Activated T-cell treated with anti-CD3 and anti-CD28 coated beads, Interleukin-2, amount 50 U/mL, for 72 hours (primary cell): Measurements from ENCODE around the gene NFKBIZ. TPM values are rescaled to one million over a fixed set of nuclear protein-coding genes. Genes with fewer than 3 reads are reported as not detected.
A peak's percentile ranks its signal among the peaks of the same experiment; 100 is the strongest.

Experiments
- ATAC-seq, 2 donors: fragments of 150-1000 bp; cut with Tn5 transposase; replicated peaks in 1 of 2; 2 replicates each; pipeline ENCODE4 v1.10.0; 2021; ENCODE audit warnings: moderate library complexity in 2 of 2, mild to moderate bottlenecking in 1 of 2
- DNase-seq, 2 donors: peaks; one replicate each; pipeline ENCODE4 v3.0.0; 2021 to 2022; ENCODE audit warnings: mixed read lengths in 1 of 2
- H3K27ac Mint-ChIP-seq: one replicate; pipeline ENCODE4 v1.8.0; 2022; ENCODE audit warnings: mild to moderate bottlenecking, moderate library complexity, mixed read lengths
- H3K27me3 Mint-ChIP-seq: one replicate; pipeline ENCODE4 v1.8.0; 2022; ENCODE audit warnings: low read depth, mixed read lengths
- H3K36me3 Mint-ChIP-seq, 2 donors: one replicate each; pipeline ENCODE4 v1.8.0; 2022; ENCODE audit warnings: mixed read lengths in 2 of 2, mild to moderate bottlenecking in 1 of 2; ENCODE audit not compliant: insufficient read depth in 2 of 2
- H3K4me1 Mint-ChIP-seq: one replicate; pipeline ENCODE4 v1.8.0; 2022; ENCODE audit warnings: low read depth, mixed read lengths
- H3K4me3 Mint-ChIP-seq, 2 donors: one replicate each; pipeline ENCODE4 v1.8.0; 2022; ENCODE audit warnings: mild to moderate bottlenecking in 2 of 2, mixed read lengths in 2 of 2, moderate library complexity in 2 of 2
- H3K9me3 Mint-ChIP-seq, 2 donors: one replicate each; pipeline ENCODE4 v1.8.0; 2022; ENCODE audit warnings: mixed read lengths in 2 of 2
- total RNA-seq, 2 donors: library from RNA; stranded (reverse); gene quantifications; one replicate each; pipeline ENCODE4 v1.2.3, GENCODE V29; 2022

The NFKBIZ gene
- 100 to 1,000 TPM; 116 to 208 TPM for total RNA-seq

DNA sequence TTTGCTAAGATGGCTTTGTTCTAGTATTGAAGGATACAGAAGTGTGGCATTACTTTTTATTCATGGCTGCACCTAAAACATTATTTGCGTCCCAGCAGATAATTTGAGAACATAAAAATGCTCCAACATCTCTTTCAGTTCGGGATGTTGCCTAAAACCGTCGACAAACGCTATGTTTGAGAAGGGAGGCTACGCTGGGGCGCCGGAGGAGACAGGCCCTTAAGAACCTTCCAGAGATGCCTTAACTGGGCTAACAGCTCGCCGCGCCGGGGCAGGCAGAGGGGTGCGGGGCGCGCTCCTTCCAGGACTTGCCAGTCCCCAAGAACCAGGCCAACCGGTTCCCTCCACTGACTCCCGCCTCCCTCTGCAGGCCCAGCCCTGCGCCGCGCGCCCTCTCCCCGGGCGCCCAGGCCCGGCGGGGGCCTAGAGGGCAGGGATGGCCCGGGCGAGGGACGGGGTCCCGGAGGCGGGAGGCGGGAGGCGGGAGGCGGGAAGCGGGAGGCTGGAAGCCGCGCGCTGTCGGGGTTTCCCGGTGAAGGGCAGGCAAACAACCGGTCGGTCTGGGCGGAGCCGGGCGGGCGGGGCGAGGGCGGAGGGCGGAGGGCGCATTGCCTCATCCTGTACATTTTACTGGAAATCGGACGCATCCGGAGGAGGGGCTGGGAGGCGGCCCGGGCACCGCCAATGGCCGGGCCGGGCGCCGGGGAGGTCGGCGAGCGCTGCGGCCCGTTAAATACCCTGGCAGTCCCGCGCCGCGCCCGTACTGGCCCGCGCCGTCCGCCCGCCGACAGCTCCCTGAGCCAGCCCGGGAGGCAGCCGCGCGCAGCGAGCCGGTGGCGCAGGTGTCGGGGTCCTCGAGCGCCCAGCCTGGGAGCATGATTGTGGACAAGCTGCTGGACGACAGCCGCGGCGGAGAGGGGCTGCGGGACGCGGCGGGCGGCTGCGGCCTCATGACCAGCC lies at the start of gene NFKBIZ:
Gene NFKBIZ, plus strand, starts transcription at position 761 of the 960 bp plus-strand sequence. Its CDS starts 115 bp downstream, at position 876.
- Mint-ChIP-seq H3K27ac (peak within 1 kb of the TSS; percentile 100), H3K9me3 (no peaks in the 10 kb centered on the region), H3K27me3 (no peaks in the 10 kb centered on the region), H3K36me3 (peaks cover 36 to 40% of the 10 kb centered on the region in 2 donors), H3K4me1 (peaks cover 41% of the 10 kb centered on the region), H3K4me3 (peak within 1 kb of the TSS; percentile 92 to 98)
- DNase-seq (peak; percentile 95 to 96), ATAC-seq (peak; percentile 72 to 74)

GRCh38 chr3:101801174-101801573 lies 48.1 kb upstream of the NFKBIZ start:
- peaks cover 0 to 2% of the 10 kb centered on the region in 2 donors for H3K9me3 Mint-ChIP-seq
- no peaks in the 10 kb centered on the region for H3K27me3 Mint-ChIP-seq
- peaks cover 12 to 29% of the 10 kb centered on the region in 2 donors for H3K36me3 Mint-ChIP-seq
- no peak for DNase-seq
- no peak for ATAC-seq
- H3K27ac Mint-ChIP-seq: no peak overlapping the region
- no peak overlapping the region for H3K4me3 Mint-ChIP-seq
- peaks cover 30% of the 10 kb centered on the region for H3K4me1 Mint-ChIP-seq

DNA sequence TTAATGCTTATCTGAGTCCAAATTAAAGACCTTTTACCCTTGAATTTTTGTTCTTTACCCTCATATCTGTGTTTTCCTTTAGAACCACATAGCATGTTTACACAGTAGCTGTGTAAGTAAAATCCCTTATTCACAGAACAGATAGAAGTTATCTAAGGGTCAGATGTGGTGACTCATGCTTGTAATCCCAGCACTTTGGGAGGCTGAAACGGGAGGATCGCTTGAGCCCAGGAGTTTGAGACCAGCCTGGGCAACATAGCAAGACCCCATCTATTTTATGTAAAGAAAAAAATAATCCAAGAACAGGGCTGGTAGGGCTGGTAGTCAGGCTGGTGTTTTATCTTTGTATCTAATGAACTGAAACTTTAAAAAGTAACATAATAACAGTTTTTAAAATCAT lies 47.1 kb upstream of the NFKBIZ start:
- ATAC-seq (no peak), DNase-seq (no peak)
- Mint-ChIP-seq H3K4me3 (no peak overlapping the region), H3K4me1 (peaks cover 23% of the 10 kb centered on the region), H3K9me3 (no peaks in the 10 kb centered on the region), H3K27me3 (no peaks in the 10 kb centered on the region), H3K27ac (peak overlapping the region; percentile 63), H3K36me3 (peaks cover 10 to 27% of the 10 kb centered on the region in 2 donors)

- Mint-ChIP-seq H3K27ac (no peak overlapping the region), H3K36me3 (peaks cover 10 to 24% of the 10 kb centered on the region in 2 donors), H3K4me3 (no peak overlapping the region), H3K27me3 (no peaks in the 10 kb centered on the region), H3K4me1 (peaks cover 29% of the 10 kb centered on the region), H3K9me3 (no peaks in the 10 kb centered on the region)
- DNase-seq (peak; percentile 57 to 66), ATAC-seq (peak; percentile 97 to 99)
Measured at GRCh38 chr3:101803173-101803782, 46.0 kb upstream of the NFKBIZ start.

- no peaks in the 10 kb centered on the region for H3K27me3 Mint-ChIP-seq
- ATAC-seq: no peak
- H3K27ac Mint-ChIP-seq: peak overlapping the region; percentile 38
Measured at GRCh38 chr3:101803939-101804338, 45.4 kb upstream of the NFKBIZ start.

DNA sequence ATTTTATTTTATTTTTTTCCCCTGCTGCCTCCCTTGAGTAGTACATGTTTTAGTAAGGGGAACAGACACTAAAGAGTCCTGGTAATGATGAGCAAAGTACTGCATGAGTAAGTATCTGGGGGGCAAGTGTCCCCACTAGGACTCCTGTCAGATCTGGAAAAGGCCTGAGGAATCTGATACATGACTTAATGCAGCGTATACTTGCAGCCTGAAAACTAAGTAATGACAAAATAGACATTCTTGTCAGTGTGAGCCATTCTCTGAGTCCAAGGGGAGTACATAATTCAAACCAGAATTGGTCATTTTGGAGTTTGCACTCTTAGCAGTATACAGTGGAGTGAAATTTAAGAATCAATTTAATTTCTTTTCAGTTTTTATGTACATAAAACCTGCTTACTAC lies 42.8 kb upstream of the NFKBIZ start:
- Mint-ChIP-seq H3K36me3 (peaks cover 5 to 16% of the 10 kb centered on the region in 2 donors), H3K27ac (peak overlapping the region; percentile 63)

More at GRCh38 chr3:101803939-101804338, 45.4 kb upstream of the NFKBIZ start:
- H3K9me3 Mint-ChIP-seq: no peaks in the 10 kb centered on the region
- DNase-seq: no peak
- peaks cover 8 to 24% of the 10 kb centered on the region in 2 donors for H3K36me3 Mint-ChIP-seq
- no peak overlapping the region for H3K4me3 Mint-ChIP-seq
- peaks cover 31% of the 10 kb centered on the region for H3K4me1 Mint-ChIP-seq

GRCh38 chr3:101807888-101808287 lies 41.4 kb upstream of the NFKBIZ start:
- no peak for ATAC-seq
- Mint-ChIP-seq H3K4me1 (peaks cover 57% of the 10 kb centered on the region), H3K27ac (no peak overlapping the region), H3K36me3 (peaks cover 5 to 11% of the 10 kb centered on the region in 2 donors), H3K27me3 (no peaks in the 10 kb centered on the region), H3K9me3 (no peaks in the 10 kb centered on the region), H3K4me3 (no peak overlapping the region)
- peak in 1 of 2 donors; percentile 12 for DNase-seq

More for the DNA sequence above, 42.8 kb upstream of the NFKBIZ start:
- ATAC-seq (no peak), DNase-seq (no peak)
- peaks cover 49% of the 10 kb centered on the region for H3K4me1 Mint-ChIP-seq
- H3K4me3 Mint-ChIP-seq: no peak overlapping the region
- no peaks in the 10 kb centered on the region for H3K9me3 Mint-ChIP-seq
- H3K27me3 Mint-ChIP-seq: no peaks in the 10 kb centered on the region

GRCh38 chr3:101809178-101810021 lies 39.9 kb upstream of the NFKBIZ start:
- Mint-ChIP-seq H3K9me3 (no peaks in the 10 kb centered on the region), H3K4me1 (peaks cover 60% of the 10 kb centered on the region), H3K4me3 (no peak overlapping the region), H3K27ac (peak overlapping the region; percentile 45), H3K36me3 (peaks cover 0 to 2% of the 10 kb centered on the region in 2 donors), H3K27me3 (no peaks in the 10 kb centered on the region)
- ATAC-seq (peak; percentile 44 to 46), DNase-seq (peak; percentile 22 to 38)

GRCh38 chr3:101810022-101810418 lies 39.3 kb upstream of the NFKBIZ start:
- ATAC-seq (no peak), DNase-seq (no peak)
- H3K4me1 Mint-ChIP-seq: peaks cover 64% of the 10 kb centered on the region
- no peaks in the 10 kb centered on the region for H3K36me3 Mint-ChIP-seq
- peak overlapping the region in 1 of 2 donors; percentile 31 for H3K4me3 Mint-ChIP-seq
- no peaks in the 10 kb centered on the region for H3K27me3 Mint-ChIP-seq
- no peak overlapping the region for H3K27ac Mint-ChIP-seq
- no peaks in the 10 kb centered on the region for H3K9me3 Mint-ChIP-seq

DNA sequence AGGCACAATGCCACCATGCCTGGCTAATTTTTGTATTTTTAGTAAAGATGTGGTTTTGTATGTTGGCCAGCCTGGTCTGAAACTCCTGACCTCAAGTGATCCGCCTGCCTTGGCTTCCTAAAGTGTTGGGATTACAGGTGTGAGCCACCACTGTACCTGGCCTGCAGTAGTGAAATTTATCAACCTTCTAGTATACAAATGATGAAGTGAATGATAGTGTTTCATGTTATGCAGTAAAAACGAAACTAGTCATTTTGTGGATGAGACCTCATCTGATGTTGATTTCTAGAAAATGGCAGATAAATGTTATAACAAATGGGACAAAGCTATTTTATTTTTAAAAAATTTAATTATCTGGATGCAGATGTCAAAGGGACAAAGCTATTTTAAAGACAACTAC lies 37.4 kb upstream of the NFKBIZ start:
- Mint-ChIP-seq H3K9me3 (no peaks in the 10 kb centered on the region), H3K4me3 (peak overlapping the region in 1 of 2 donors; percentile 25), H3K4me1 (peaks cover 76% of the 10 kb centered on the region), H3K27ac (no peak overlapping the region), H3K36me3 (peaks cover 0 to under 1% of the 10 kb centered on the region in 2 donors), H3K27me3 (no peaks in the 10 kb centered on the region)
- DNase-seq (peak; percentile 22 to 24), ATAC-seq (peak; percentile 67 to 74)

DNA sequence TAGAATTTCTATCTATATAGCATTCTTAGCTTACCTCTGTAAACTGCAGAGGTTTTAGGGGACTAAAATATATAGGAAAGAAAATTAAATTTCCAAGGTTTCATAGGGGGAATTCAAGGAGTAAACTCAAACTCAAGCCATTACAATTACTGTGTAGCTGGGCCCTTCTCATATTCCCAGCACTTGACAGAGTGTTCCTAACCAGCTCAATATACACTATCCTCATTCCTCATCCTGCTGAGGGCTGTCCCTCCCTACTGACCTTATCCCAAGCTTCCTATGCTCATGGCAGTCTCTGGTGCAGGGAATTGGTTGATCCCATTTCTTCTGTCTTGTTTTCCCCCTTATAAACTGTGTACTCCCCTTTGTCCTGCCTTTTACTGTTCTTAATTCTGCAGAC lies 36.4 kb upstream of the NFKBIZ start:
- DNase-seq: no peak
- no peaks in the 10 kb centered on the region for H3K9me3 Mint-ChIP-seq
- H3K36me3 Mint-ChIP-seq: peaks cover 3% of the 10 kb centered on the region in 2 donors
- no peaks in the 10 kb centered on the region for H3K27me3 Mint-ChIP-seq
- H3K4me3 Mint-ChIP-seq: no peak overlapping the region
- H3K4me1 Mint-ChIP-seq: peaks cover 82% of the 10 kb centered on the region
- no peak overlapping the region for H3K27ac Mint-ChIP-seq
- ATAC-seq: no peak

DNA sequence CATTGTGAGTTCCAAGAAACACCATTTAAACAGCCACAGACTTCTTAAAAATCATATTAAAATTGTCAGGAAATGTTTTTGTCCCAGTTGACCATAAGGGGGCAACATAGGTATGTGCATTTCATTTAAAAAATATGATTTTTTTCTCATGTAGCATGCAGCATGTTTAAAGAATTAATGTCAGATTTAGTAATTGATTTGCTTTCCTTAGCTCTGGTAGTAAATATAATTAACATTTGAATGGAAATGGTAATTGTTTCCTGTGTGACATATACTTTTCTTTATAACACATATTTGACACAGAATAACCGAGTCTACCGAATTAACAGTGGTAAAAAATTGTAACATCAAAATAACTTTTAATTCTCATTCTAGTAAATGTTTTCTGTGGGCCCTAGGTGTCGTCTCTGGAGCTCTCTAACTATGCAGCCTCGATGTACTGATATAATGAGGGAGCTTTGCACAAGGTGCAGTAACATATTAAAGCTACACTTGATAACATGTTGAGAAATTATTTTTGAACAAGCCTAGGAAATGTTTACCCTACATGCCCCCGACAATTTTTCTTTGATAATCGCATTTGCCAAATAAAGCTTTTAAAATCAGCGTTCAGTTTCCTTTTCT lies 35.4 kb upstream of the NFKBIZ start:
- peaks cover 76% of the 10 kb centered on the region for H3K4me1 Mint-ChIP-seq
- no peaks in the 10 kb centered on the region for H3K9me3 Mint-ChIP-seq
- no peak overlapping the region for H3K4me3 Mint-ChIP-seq
- no peak for DNase-seq
- H3K27me3 Mint-ChIP-seq: no peaks in the 10 kb centered on the region
- peaks cover 3% of the 10 kb centered on the region in 2 donors for H3K36me3 Mint-ChIP-seq
- ATAC-seq: no peak
- H3K27ac Mint-ChIP-seq: peak overlapping the region; percentile 1
